ENCODE data around the gene KDELR3.

KDELR3 gene

DNA sequence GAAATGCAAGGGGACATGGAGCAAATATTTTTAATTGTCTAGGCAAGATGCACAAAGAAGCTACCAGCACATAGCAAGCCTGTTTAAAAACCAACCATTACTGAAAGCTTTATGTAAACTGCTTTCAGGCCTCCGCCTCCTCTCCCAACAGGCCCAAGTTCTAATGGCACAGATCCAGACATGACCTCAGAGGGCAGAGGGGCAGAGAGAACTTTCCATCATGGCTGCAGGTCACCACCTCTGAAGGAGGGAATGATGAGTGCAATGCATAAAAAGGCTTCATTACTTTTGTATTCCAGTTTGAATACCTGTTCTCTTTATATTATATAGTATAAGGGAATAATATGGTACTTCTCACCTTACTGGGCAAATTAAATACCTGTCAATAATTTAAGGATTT, 23.0 kb downstream of the KDELR3 start:
- no peak for TF ChIP-seq FOXP2 (optimal IDR thresholded peaks at IDR 0.05; ENCODE audit: borderline replicate concordance, extremely low read depth, extremely low read length, insufficient read depth)
- TF ChIP-seq TAF1 (IDR thresholded peaks at IDR 0.05; ENCODE audit: borderline replicate concordance, insufficient read depth, low read length): no peak
- TF ChIP-seq POLR2AphosphoS5 (IDR thresholded peaks at IDR 0.05; ENCODE audit: low read depth, low read length): no peak
- TF ChIP-seq SIN3A (IDR thresholded peaks at IDR 0.05; ENCODE audit: borderline replicate concordance, insufficient read depth, low read length): no peak
- TF ChIP-seq, protein P1, sequence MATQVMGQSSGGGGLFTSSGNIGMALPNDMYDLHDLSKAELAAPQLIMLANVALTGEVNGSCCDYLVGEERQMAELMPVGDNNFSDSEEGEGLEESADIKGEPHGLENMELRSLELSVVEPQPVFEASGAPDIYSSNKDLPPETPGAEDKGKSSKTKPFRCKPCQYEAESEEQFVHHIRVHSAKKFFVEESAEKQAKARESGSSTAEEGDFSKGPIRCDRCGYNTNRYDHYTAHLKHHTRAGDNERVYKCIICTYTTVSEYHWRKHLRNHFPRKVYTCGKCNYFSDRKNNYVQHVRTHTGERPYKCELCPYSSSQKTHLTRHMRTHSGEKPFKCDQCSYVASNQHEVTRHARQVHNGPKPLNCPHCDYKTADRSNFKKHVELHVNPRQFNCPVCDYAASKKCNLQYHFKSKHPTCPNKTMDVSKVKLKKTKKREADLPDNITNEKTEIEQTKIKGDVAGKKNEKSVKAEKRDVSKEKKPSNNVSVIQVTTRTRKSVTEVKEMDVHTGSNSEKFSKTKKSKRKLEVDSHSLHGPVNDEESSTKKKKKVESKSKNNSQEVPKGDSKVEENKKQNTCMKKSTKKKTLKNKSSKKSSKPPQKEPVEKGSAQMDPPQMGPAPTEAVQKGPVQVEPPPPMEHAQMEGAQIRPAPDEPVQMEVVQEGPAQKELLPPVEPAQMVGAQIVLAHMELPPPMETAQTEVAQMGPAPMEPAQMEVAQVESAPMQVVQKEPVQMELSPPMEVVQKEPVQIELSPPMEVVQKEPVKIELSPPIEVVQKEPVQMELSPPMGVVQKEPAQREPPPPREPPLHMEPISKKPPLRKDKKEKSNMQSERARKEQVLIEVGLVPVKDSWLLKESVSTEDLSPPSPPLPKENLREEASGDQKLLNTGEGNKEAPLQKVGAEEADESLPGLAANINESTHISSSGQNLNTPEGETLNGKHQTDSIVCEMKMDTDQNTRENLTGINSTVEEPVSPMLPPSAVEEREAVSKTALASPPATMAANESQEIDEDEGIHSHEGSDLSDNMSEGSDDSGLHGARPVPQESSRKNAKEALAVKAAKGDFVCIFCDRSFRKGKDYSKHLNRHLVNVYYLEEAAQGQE (IDR thresholded peaks at IDR 0.05; ENCODE audit: insufficient read depth in 1 of 2, low read depth in 2 of 2, low read length in 2 of 2): no peak

DNA sequence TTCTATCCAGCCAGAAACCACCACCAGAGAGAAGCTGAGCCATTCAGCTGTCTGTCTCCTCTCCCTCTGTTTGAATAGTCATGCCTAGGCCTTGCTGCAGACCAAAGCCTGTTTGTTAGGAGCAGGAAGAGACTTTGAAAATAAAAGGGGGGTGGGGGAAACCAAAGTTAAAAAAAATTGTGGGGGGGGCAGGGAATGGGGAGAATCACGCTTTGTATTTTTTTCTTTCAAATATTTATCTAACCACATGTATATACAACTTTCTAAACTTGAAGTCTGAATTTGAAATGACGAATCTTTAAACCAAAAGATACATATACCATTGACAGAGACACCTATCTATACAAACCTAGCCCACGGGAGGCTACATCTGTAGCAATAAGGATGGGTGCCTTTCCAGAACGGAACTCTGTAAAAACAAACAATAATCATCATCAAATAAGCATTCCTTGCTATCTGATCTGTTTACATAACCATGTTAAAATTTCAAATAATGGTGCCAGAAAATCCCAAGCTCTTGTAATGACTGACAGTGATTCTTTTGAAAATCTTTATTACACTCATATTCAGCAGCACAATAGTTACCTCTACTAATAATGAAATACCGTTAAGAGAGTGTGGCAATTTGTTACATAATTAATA, 23.9 kb downstream of the KDELR3 start:
- TF ChIP-seq FOXP2 (optimal IDR thresholded peaks at IDR 0.05; ENCODE audit: borderline replicate concordance, extremely low read depth, extremely low read length, insufficient read depth): no peak

DNA sequence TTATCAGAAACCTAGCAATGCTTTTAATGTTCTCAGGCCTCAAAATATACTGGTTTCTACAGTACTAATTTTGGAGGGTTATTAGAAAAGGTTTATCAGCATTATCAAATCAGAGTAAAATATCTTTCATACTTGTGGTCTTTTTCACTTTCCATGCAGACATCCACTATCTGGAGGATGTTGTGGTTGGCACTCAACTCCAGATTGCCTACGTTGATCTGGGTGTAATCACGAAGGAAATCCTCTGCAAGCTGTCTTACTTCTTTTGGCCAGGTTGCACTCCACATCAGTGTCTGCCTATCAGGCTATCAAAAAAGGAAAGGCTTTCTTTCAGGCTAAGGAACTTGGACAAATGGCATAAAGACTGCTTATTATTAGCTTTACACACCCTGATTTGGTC, 26.6 kb downstream of the KDELR3 start:
- TF ChIP-seq, protein P1 (IDR thresholded peaks at IDR 0.05; ENCODE audit: insufficient read depth in 1 of 2, low read depth in 2 of 2, low read length in 2 of 2): no peak
- TF ChIP-seq FOXP2 (optimal IDR thresholded peaks at IDR 0.05; ENCODE audit: borderline replicate concordance, extremely low read depth, extremely low read length, insufficient read depth) (no peak), SIN3A (IDR thresholded peaks at IDR 0.05; ENCODE audit: borderline replicate concordance, insufficient read depth, low read length) (no peak), POLR2AphosphoS5 (IDR thresholded peaks at IDR 0.05; ENCODE audit: low read depth, low read length) (no peak), TAF1 (IDR thresholded peaks at IDR 0.05; ENCODE audit: borderline replicate concordance, insufficient read depth, low read length) (no peak)

DNA sequence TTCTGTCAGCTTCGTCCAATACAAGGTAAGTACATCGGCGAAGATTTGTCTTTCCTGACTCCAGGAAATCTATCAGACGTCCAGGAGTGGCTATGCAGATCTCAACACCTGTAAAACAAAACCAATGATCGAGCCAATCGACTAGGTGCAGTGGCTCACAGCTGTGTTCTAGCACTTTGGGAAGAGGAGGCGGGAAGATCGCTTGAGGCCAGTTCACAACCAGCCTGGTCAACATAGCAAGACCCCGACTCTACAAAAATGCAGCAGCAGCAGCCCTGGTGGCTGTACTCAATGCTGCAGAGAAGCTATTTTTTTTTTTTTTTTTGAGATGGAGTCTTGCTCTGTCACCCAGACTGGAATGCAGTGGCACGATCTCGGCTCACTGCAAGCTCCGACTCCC, 27.0 kb downstream of the KDELR3 start:
- TF ChIP-seq POLR2AphosphoS5 (IDR thresholded peaks at IDR 0.05; ENCODE audit: low read depth, low read length) (no peak), TAF1 (IDR thresholded peaks at IDR 0.05; ENCODE audit: borderline replicate concordance, insufficient read depth, low read length) (no peak), FOXP2 (optimal IDR thresholded peaks at IDR 0.05; ENCODE audit: borderline replicate concordance, extremely low read depth, extremely low read length, insufficient read depth) (no peak)

DNA sequence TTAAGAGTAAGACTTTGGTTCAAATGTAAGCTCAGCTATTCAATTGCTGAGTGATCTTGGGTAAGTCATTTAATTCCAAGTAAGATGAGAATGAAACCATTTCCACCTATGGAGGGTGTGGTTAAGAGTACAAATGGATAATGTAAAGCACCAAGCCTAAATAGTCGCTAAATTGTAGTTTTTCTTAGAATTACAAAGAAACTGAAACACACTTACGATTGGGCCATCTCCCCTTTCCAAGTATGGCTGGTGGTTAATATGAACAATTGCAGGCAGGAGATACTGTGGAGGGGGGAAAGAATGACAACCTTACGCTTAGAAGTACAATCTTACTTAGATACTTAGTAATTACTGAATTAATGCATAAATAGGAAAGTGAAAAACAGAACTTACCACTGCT, 30.0 kb downstream of the KDELR3 start:
- TF ChIP-seq POLR2AphosphoS5 (IDR thresholded peaks at IDR 0.05; ENCODE audit: low read depth, low read length) (no peak), SIN3A (IDR thresholded peaks at IDR 0.05; ENCODE audit: borderline replicate concordance, insufficient read depth, low read length) (no peak), TAF1 (IDR thresholded peaks at IDR 0.05; ENCODE audit: borderline replicate concordance, insufficient read depth, low read length) (no peak), FOXP2 (optimal IDR thresholded peaks at IDR 0.05; ENCODE audit: borderline replicate concordance, extremely low read depth, extremely low read length, insufficient read depth) (no peak)
- TF ChIP-seq, protein P1 (IDR thresholded peaks at IDR 0.05; ENCODE audit: insufficient read depth in 1 of 2, low read depth in 2 of 2, low read length in 2 of 2): no peak

DNA sequence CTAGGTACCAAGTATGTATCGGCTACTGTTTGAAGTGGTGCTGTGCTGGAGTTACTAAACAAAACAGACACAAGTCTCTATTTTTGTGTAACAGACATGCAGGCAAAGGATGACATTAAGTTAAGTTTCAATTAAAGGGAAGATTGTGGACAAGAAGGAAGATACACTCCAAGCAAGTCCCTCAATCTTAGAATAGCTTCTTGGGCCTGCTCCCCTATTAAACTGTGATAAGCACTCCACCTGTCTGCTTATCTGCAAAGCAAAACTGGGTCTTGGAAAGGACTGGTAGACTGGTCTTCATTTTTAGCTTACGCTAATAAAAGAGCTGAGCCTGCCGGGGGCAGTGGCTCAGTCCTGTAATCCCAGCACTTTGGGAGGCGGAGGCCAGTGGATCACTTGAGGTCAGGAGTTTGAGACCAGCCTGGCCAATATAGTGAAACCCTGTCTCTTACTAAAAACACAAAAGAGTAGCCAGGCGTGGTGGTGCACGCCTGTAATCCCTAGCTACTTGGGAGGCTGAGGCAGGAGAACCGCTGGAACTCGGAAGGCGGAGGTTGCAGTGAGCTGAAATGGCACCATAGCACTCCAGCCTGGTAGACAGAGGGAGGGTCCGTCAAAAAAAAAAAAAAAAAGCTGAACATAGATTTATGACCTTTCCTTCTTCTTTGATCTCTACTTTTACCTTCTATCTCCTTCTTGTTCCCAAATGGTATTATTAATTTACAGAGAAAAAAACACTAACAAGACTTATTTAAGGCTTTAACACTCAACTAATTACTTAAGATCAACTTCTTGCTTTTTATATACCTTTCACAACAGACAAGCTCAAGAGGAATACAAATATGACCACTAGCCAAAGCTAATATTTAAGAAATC, 34.1 kb downstream of the KDELR3 start:
- TF ChIP-seq, protein P1 (IDR thresholded peaks at IDR 0.05; ENCODE audit: insufficient read depth in 1 of 2, low read depth in 2 of 2, low read length in 2 of 2): no peak
- TF ChIP-seq POLR2AphosphoS5 (IDR thresholded peaks at IDR 0.05; ENCODE audit: low read depth, low read length): no peak
- no peak for TF ChIP-seq SIN3A (IDR thresholded peaks at IDR 0.05; ENCODE audit: borderline replicate concordance, insufficient read depth, low read length)
- no peak for TF ChIP-seq FOXP2 (optimal IDR thresholded peaks at IDR 0.05; ENCODE audit: borderline replicate concordance, extremely low read depth, extremely low read length, insufficient read depth)
- no peak for TF ChIP-seq TAF1 (IDR thresholded peaks at IDR 0.05; ENCODE audit: borderline replicate concordance, insufficient read depth, low read length)
